CD8-positive, alpha-beta memory T cell (primary cell): ENCODE results near the gene IGFBP3. TPM values are rescaled to one million over a fixed set of nuclear protein-coding genes. Genes with fewer than 3 reads are reported as not detected.

Experiments
- CTCF ChIA-PET: fragments of 350-600 bp; sonication (Branson Sonifier 250); formaldehyde crosslinking; loops from one replicate; lab custom pipeline; 2021; ENCODE audit warnings: antibody characterized with exemption; lab: Charles Lee
- POLR2A ChIA-PET: fragments of 350-600 bp; sonication (Branson Sonifier 250); formaldehyde crosslinking; loops from one replicate; lab custom pipeline; 2021; ENCODE audit warnings: antibody characterized with exemption; lab: Charles Lee
- DNase-seq, 5 donors: peaks; one replicate each; pipeline versions ENCODE4 v3.0.0 to v3.0.0-alpha.2; 2020 to 2022; ENCODE audit warnings: mixed read lengths in 1 of 5
- H3K27ac ChIP-seq: one replicate; pipeline ENCODE4 v1.7.0; 2013; ENCODE audit warnings: low read depth, mild to moderate bottlenecking, low read length, moderate library complexity
- H3K27me3 ChIP-seq: 2 replicates; pipeline ENCODE4 v1.7.0; 2013; ENCODE audit warnings: low read length, mild to moderate bottlenecking; ENCODE audit not compliant: insufficient read depth, poor library complexity, severe bottlenecking
- H3K36me3 ChIP-seq: 2 replicates; pipeline ENCODE4 v1.7.0; 2013; ENCODE audit warnings: mild to moderate bottlenecking, low read length, moderate library complexity; ENCODE audit not compliant: insufficient read depth
- H3K4me1 ChIP-seq: 2 replicates; pipeline ENCODE4 v1.7.0; 2013; ENCODE audit warnings: mild to moderate bottlenecking, low read length, moderate library complexity; ENCODE audit not compliant: insufficient read depth
- H3K4me3 ChIP-seq: 2 replicates; pipeline ENCODE4 v1.7.0; 2013; ENCODE audit warnings: mild to moderate bottlenecking, low read length
- H3K9me3 ChIP-seq: 2 replicates; pipeline ENCODE4 v1.7.0; 2013; ENCODE audit warnings: mild to moderate bottlenecking, low read length
- H3K27ac Mint-ChIP-seq, 8 donors: one replicate each; pipeline ENCODE4 v1.8.0; 2020 to 2021; ENCODE audit warnings: mixed read lengths in 8 of 8, mild to moderate bottlenecking in 6 of 8, inconsistent platforms in 3 of 8, moderate library complexity in 3 of 8
- H3K27me3 Mint-ChIP-seq, 2 donors: one replicate each; pipeline ENCODE4 v1.8.0; 2020 to 2021; ENCODE audit warnings: mixed read lengths in 2 of 2, mild to moderate bottlenecking in 1 of 2, moderate library complexity in 1 of 2
- H3K36me3 Mint-ChIP-seq, 3 donors: one replicate each; pipeline ENCODE4 v1.8.0; 2020 to 2021; ENCODE audit warnings: mixed read lengths in 3 of 3, inconsistent platforms in 1 of 3, mild to moderate bottlenecking in 1 of 3
- H3K4me1 Mint-ChIP-seq, 3 donors: one replicate each; pipeline ENCODE4 v1.8.0; 2020 to 2021; ENCODE audit warnings: mixed read lengths in 3 of 3, inconsistent platforms in 1 of 3, mild to moderate bottlenecking in 1 of 3
- H3K4me3 Mint-ChIP-seq, 7 donors: one replicate each; pipeline ENCODE4 v1.8.0; 2020 to 2021; ENCODE audit warnings: mixed read lengths in 7 of 7, mild to moderate bottlenecking in 6 of 7, moderate library complexity in 4 of 7, inconsistent platforms in 2 of 7
- H3K9me3 Mint-ChIP-seq, 5 donors: one replicate each; pipeline ENCODE4 v1.8.0; 2020 to 2022; ENCODE audit warnings: mixed read lengths in 5 of 5, mild to moderate bottlenecking in 3 of 5, moderate library complexity in 2 of 5, inconsistent platforms in 1 of 5
- polyA plus RNA-seq: library from polyadenylated mRNA; unstranded; fragments of 300-500 nt; fragmentation: Illumina TruSeq; gene quantifications from one replicate; pipeline ENCODE4 v1.2.3, GENCODE V29; 2021
- total RNA-seq, 2 experiments: library from RNA; stranded (reverse); gene quantifications; one replicate each; pipeline ENCODE4 v1.2.3, GENCODE V29; 2021

IGFBP3 gene
- total and polyA plus RNA-seq, 3 experiments from 2014 or later: 3.5 to 11.1 (median 4.5) TPM

GRCh38 chr7:45890902-45891461, 30.1 kb downstream of the IGFBP3 start:
- H3K4me3 ChIP-seq: no peak overlapping the region
- POLR2A ChIA-PET: no interaction called here
- no peaks in the 10 kb centered on the region for H3K36me3 ChIP-seq
- Mint-ChIP-seq H3K4me3 (no peak overlapping the region), H3K9me3 (peaks cover 0 to 2% (median 0%) of the 10 kb centered on the region in 5 donors), H3K27ac (no peak overlapping the region), H3K36me3 (no peaks in the 10 kb centered on the region), H3K4me1 (peaks cover 0 to 6% (median 4%) of the 10 kb centered on the region in 3 donors), H3K27me3 (peaks cover 36 to 73% of the 10 kb centered on the region in 2 donors)
- CTCF ChIA-PET: interaction anchor here (1.2 to 2.0 kb wide), 3 partner anchors 26 to 32 kb away, joined by 3 to 5 read pairs (median 4); no protein-coding TSS in a partner anchor
- peaks cover 4% of the 10 kb centered on the region for H3K27me3 ChIP-seq
- H3K27ac ChIP-seq: no peak overlapping the region
- H3K4me1 ChIP-seq: no peaks in the 10 kb centered on the region
- no peak for DNase-seq
- H3K9me3 ChIP-seq: no peaks in the 10 kb centered on the region

GRCh38 chr7:45890125-45890901, 30.8 kb downstream of the IGFBP3 start:
- Histone ChIP-seq H3K36me3 (no peaks in the 10 kb centered on the region), H3K4me1 (no peaks in the 10 kb centered on the region), H3K9me3 (no peaks in the 10 kb centered on the region), H3K4me3 (no peak overlapping the region), H3K27ac (no peak overlapping the region), H3K27me3 (peaks cover 4% of the 10 kb centered on the region)
- DNase-seq: no peak
- H3K4me3 Mint-ChIP-seq: no peak overlapping the region
- H3K4me1 Mint-ChIP-seq: peaks cover 0 to 6% (median 4%) of the 10 kb centered on the region in 3 donors
- no peak overlapping the region for H3K27ac Mint-ChIP-seq
- no peaks in the 10 kb centered on the region for H3K36me3 Mint-ChIP-seq
- H3K9me3 Mint-ChIP-seq: peaks cover 0 to 2% (median 0%) of the 10 kb centered on the region in 5 donors
- H3K27me3 Mint-ChIP-seq: peaks cover 36 to 74% of the 10 kb centered on the region in 2 donors
- POLR2A ChIA-PET: no interaction called here
- CTCF ChIA-PET: interaction anchor here (1.2 to 2.0 kb wide), 3 partner anchors 26 to 32 kb away, joined by 3 to 5 read pairs (median 4); no protein-coding TSS in a partner anchor

- Mint-ChIP-seq H3K27me3 (peaks cover 39 to 73% of the 10 kb centered on the region in 2 donors), H3K27ac (no peak overlapping the region), H3K9me3 (peaks cover 0 to 2% (median 0%) of the 10 kb centered on the region in 5 donors), H3K4me3 (no peak overlapping the region), H3K4me1 (peaks cover 0 to 6% (median 4%) of the 10 kb centered on the region in 3 donors), H3K36me3 (no peaks in the 10 kb centered on the region)
- CTCF ChIA-PET: interaction anchor here (2.0 kb wide), 1 partner anchor 33 kb away, joined by 5 read pairs; no protein-coding TSS in a partner anchor
- H3K27ac ChIP-seq: no peak overlapping the region
- H3K36me3 ChIP-seq: no peaks in the 10 kb centered on the region
- H3K4me1 ChIP-seq: no peaks in the 10 kb centered on the region
- no peak overlapping the region for H3K4me3 ChIP-seq
- H3K9me3 ChIP-seq: no peaks in the 10 kb centered on the region
- peaks cover 4% of the 10 kb centered on the region for H3K27me3 ChIP-seq
- POLR2A ChIA-PET: no interaction called here
- no peak for DNase-seq
Observed at GRCh38 chr7:45889367-45890067, 31.6 kb downstream of the IGFBP3 start.

- no peak overlapping the region for H3K27ac ChIP-seq
- POLR2A ChIA-PET: no interaction called here
- H3K4me3 ChIP-seq: no peak overlapping the region
- H3K9me3 ChIP-seq: no peaks in the 10 kb centered on the region
- H3K9me3 Mint-ChIP-seq: peaks cover 0 to 2% (median 0%) of the 10 kb centered on the region in 5 donors
- H3K36me3 ChIP-seq: no peaks in the 10 kb centered on the region
- CTCF ChIA-PET: no interaction called here
- H3K36me3 Mint-ChIP-seq: no peaks in the 10 kb centered on the region
- no peak for DNase-seq
- peaks cover 4% of the 10 kb centered on the region for H3K27me3 ChIP-seq
- no peak overlapping the region for H3K4me3 Mint-ChIP-seq
- no peaks in the 10 kb centered on the region for H3K4me1 ChIP-seq
- peaks cover 0 to 6% (median 4%) of the 10 kb centered on the region in 3 donors for H3K4me1 Mint-ChIP-seq
- H3K27me3 Mint-ChIP-seq: peaks cover 37 to 72% of the 10 kb centered on the region in 2 donors
- H3K27ac Mint-ChIP-seq: no peak overlapping the region
Observed at GRCh38 chr7:45888993-45889366, 32.1 kb downstream of the IGFBP3 start.

- H3K36me3 Mint-ChIP-seq: no peaks in the 10 kb centered on the region
- H3K36me3 ChIP-seq: no peaks in the 10 kb centered on the region
- no peak within 1 kb of the TSS for H3K27ac Mint-ChIP-seq
- H3K27me3 ChIP-seq: peaks cover 4% of the 10 kb centered on the region
- no peak within 1 kb of the TSS for H3K4me3 Mint-ChIP-seq
- no peak within 1 kb of the TSS for H3K4me3 ChIP-seq
- no peaks in the 10 kb centered on the region for H3K4me1 ChIP-seq
- ChIA-PET POLR2A (no interaction called here), CTCF (no interaction called here)
- H3K9me3 ChIP-seq: no peaks in the 10 kb centered on the region
- no peak within 1 kb of the TSS for H3K27ac ChIP-seq
- H3K4me1 Mint-ChIP-seq: peaks cover 0 to 6% (median 4%) of the 10 kb centered on the region in 3 donors
- peaks cover 35 to 71% of the 10 kb centered on the region in 2 donors for H3K27me3 Mint-ChIP-seq
- H3K9me3 Mint-ChIP-seq: peaks cover 0 to 2% (median 0%) of the 10 kb centered on the region in 5 donors
- DNase-seq: no peak
Observed at GRCh38 chr7:45888185-45888992, 32.7 kb downstream of the IGFBP3 start, which contains the start of gene IGFBP1. Gene IGFBP1 (plus strand): TSS chr7:45888488. CDS start chr7:45888653, 165 bp downstream.

GRCh38 chr7:45886931-45887667, 34.0 kb downstream of the IGFBP3 start:
- Mint-ChIP-seq H3K9me3 (peaks cover 0 to 2% (median 0%) of the 10 kb centered on the region in 5 donors), H3K4me3 (no peak overlapping the region), H3K4me1 (peaks cover 0 to 6% (median 4%) of the 10 kb centered on the region in 3 donors), H3K27me3 (peaks cover 35 to 68% of the 10 kb centered on the region in 2 donors), H3K36me3 (no peaks in the 10 kb centered on the region), H3K27ac (no peak overlapping the region)
- no peaks in the 10 kb centered on the region for H3K9me3 ChIP-seq
- peaks cover 4% of the 10 kb centered on the region for H3K27me3 ChIP-seq
- POLR2A ChIA-PET: no interaction called here
- no peaks in the 10 kb centered on the region for H3K4me1 ChIP-seq
- CTCF ChIA-PET: no interaction called here
- H3K27ac ChIP-seq: no peak overlapping the region
- no peak for DNase-seq
- no peak overlapping the region for H3K4me3 ChIP-seq
- no peaks in the 10 kb centered on the region for H3K36me3 ChIP-seq

- ChIA-PET CTCF (no interaction called here), POLR2A (no interaction called here)
- DNase-seq: no peak
- H3K27me3 Mint-ChIP-seq: peaks cover 30 to 57% of the 10 kb centered on the region in 2 donors
- no peak overlapping the region for H3K4me3 ChIP-seq
- peak overlapping the region in 1 of 8 donors; percentile 65 for H3K27ac Mint-ChIP-seq
- no peak overlapping the region for H3K27ac ChIP-seq
- peaks cover 4% of the 10 kb centered on the region for H3K27me3 ChIP-seq
- H3K9me3 ChIP-seq: no peaks in the 10 kb centered on the region
- no peaks in the 10 kb centered on the region for H3K36me3 ChIP-seq
- peaks cover 0 to 2% (median 0%) of the 10 kb centered on the region in 5 donors for H3K9me3 Mint-ChIP-seq
- H3K4me3 Mint-ChIP-seq: no peak overlapping the region
- no peaks in the 10 kb centered on the region for H3K4me1 ChIP-seq
- H3K36me3 Mint-ChIP-seq: no peaks in the 10 kb centered on the region
- H3K4me1 Mint-ChIP-seq: peaks cover 0 to 6% (median 0%) of the 10 kb centered on the region in 3 donors
Observed at GRCh38 chr7:45885264-45885882, 35.7 kb downstream of the IGFBP3 start.
